SH-SY5Y (cell line): Measurements from ENCODE around the gene OR51A7.

Source experiments
- GATA2 ChIP-seq: IDR thresholded peaks from 2 replicates; pipeline ENCODE4 v1.6.1; 2011; ENCODE audit warnings: mild to moderate bottlenecking, low read depth, low read length
- GATA3 ChIP-seq: IDR thresholded peaks from 2 replicates; pipeline ENCODE4 v1.6.1; 2011; ENCODE audit warnings: low read depth, mild to moderate bottlenecking, low read length, moderate library complexity

GRCh38 chr11:4936745-4937144 is 33.2 kb downstream of the OR51A7 start:
- TF ChIP-seq GATA3 (no peak), GATA2 (no peak)
